NCI-H82 (cell line): ENCODE measurements around the gene DPH6.
"Not testable (repeated sequence)": the region's sequence is repeated elsewhere in the genome, so short reads cannot be mapped to it uniquely, and the experiment has no call there.

ENCODE experiments used
- DNase-seq: peaks from one replicate; lab custom pipeline; 2025; lab: John Stamatoyannopoulos, UW

DPH6 gene

DNA sequence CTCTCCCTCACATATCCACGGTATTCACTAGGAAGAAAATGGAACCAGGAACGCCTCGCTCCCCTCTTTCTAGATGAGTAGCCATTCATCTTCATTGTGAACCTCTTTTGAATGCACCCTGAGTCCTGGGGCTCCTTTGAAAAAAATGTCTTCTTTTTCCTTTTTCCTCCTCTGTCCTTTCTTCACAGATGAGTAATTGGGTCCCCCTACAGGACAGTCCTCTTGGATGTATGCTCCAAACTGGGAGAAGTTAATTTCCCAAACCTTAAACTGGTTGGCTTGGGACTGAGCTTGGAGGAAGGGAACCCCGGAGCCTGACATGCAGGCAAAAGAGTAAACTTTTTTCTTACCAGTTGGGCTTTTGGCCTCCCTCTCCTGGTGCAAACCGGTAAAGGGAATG, 108.8 kb downstream of the DPH6 start:
- no peak for DNase-seq

DNA sequence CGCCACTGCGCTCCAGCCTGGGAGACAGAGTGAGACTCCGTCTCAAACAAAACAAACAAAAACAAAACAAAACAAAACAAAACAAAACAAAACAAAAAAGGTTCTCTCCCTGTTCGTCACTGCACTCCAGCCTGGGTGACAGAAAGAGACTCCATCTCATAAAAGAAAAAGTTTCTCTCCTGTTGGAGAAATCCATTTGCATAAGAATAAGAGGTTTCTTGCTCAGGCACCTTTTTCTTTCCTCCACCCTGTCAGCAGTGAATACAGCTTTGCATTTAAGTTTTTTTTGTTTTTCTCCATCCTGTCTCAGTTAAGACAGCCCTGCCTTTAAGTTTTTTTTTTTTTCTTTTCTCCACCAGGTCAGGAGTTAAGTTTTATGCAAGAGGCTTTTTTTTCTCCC, 109.5 kb downstream of the DPH6 start:
- no peak for DNase-seq

DNA sequence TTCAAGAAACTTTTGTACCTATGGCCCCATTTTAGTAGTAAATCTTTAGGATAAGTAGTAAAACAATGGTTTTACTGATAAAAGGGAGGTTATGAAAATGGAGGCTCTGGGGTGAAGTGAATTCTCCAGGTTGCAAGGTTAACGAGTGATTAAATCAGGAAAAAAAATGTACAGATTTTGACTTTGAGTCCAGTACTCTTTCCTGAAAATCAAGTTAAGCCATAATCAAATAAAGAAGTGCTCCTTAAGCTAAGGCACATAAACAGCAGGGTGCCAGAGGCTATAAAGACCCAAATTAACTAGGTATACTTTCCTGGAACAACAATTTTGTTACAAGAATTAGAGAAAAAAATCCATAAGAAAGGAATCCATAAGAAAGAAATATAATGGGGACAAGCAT, 114.7 kb downstream of the DPH6 start:
- DNase-seq: no peak

DNA sequence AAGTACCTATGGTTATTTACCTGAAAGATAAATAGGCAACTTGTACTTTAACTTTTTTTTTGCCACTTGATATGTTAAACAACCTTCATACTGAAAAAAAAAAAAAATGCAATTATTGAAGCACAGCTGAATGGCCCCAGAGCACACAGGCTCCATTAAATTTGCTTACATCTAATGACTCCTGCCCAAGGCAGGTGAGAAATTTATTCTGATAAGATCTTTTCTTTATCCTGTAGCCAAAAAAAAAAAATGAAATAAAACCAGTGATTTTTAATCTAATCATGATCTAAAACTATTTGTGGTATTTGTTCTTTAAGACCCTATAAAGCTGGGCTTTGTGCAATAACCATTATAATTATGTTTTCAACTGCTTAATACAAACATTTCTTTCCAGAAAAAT, 115.7 kb downstream of the DPH6 start:
- DNase-seq: no peak

DNA sequence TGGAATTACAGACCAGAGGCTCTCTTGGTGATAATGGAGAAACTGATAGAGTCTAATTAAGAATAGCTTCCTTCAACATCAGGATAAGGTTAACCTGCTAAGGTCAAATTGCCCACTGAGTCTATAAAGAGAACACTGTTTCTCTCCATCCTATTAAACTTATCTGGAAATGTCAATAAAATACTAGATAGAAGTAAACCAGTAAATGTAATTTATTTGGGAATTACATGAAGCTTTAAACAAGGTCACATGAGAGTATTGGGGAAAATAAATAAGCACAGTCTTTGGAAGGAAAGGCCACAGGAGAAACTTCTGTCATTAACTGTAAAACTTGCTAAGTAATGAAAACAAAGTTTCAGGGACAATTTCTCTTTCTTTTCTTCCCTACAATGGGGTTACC, 118.5 kb downstream of the DPH6 start:
- no peak for DNase-seq

DNA sequence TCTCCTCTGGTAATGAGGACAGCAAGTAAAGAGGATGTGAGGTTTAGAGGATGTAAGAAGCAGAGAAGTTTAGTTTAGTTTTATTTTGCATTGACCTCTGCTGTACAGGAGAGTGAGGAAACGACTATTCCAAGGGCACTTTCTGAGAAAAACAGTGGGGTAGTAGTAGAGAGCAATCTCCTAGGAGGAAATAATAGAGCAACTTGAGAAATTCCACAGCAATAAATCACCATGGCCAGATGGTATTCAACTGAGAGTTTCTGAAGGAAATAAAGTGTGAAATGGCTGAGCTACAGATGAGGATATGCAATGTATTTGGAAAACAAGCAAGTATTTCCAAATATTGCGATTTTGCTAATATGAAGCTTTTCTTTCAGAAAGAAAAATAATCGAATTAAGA, 118.9 kb downstream of the DPH6 start:
- no peak for DNase-seq

DNA sequence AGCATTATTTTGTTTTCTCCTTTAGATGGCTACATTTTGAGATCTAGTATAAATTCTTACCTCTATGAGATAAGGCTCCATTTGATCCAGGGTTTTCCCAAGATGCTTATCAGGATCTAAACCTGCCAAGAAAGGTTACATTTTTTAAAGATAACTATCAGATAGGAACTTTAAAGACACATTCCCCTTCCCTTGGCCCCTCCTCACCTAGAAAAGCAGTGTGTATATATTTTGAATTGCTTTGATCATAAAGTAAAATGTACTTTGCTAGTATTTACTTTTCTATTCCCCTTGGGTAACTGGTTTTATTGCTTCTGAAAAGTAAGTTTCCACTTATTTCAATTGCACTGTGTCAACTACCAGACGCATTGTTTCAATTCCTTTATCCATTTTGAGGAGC, 135.2 kb downstream of the DPH6 start:
- DNase-seq: no peak

DNA sequence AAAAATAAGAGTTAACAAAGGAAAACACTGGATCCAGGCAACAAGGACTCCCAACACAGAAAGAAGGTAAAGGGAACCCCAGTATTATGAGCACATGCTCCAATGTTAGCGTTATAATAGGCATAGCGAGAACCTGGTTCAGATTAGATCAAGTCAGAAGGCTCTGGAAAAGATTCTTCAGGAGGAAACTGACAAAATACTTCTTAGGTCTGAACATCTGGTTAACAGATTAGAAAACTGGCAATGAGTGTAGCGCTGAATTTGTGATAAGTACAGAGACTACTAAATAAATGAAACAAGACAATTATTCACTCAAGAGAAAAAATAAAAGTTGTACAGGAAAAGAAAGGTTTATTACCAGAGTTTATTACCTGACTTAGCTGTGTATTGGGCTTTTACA, 146.1 kb downstream of the DPH6 start:
- no peak for DNase-seq

DNA sequence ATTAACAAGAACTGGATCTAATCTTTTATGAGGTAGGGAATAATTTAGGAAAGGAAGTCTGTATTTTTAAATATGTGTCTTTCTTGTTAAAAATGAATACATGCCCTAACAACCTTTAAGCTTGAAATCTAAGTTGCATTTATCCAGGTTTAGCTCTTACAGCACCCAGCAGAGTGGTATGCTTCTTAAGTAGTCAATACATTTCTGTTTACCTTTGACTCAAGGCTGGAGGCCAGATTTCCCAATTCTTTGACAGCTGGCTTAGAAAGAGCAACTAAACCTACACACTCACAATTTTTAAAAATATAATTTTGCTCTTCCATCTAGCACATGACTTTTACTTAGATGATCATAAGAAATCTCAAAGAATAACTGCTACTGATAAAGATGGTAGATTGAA, 148.9 kb downstream of the DPH6 start:
- DNase-seq: no peak

DNA sequence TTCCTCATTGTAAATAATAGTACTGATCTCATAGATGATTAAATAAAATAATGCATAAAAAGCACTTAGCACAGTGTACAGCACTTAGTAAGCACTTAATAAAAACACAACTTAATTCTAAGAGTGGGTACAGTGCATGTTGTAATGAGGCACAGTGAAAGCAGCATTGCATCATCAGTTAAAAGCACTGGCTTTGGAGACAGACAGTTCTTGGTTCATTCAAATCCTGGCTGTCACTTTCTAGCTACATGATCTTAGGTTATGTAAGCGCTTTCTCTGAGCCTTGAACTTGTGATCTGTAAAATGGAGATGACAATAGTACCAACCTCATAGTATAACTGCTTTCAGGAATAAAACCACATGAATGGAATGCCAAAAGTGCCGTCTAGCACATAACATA, 151.5 kb downstream of the DPH6 start:
- no peak for DNase-seq

DNA sequence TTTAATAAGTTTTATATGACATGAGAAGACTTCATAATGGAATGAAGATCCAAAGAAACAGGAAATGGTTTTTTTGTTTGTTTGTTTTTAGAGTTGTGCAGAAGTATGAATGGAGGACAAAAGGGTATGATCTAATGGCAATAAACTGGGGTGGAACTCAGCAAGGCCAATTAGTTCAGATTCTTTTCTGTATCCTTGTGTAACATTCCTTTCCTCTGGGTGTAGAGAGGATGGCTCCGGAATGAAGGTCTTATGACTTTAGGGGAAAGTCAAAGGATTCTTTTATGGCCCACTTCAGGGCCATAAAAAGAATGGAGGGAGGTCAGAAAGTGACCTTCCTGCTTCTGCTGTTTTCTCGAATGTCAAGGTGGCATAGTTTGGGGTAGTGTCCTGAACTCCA, 152.6 kb downstream of the DPH6 start:
- DNase-seq: no peak

DNA sequence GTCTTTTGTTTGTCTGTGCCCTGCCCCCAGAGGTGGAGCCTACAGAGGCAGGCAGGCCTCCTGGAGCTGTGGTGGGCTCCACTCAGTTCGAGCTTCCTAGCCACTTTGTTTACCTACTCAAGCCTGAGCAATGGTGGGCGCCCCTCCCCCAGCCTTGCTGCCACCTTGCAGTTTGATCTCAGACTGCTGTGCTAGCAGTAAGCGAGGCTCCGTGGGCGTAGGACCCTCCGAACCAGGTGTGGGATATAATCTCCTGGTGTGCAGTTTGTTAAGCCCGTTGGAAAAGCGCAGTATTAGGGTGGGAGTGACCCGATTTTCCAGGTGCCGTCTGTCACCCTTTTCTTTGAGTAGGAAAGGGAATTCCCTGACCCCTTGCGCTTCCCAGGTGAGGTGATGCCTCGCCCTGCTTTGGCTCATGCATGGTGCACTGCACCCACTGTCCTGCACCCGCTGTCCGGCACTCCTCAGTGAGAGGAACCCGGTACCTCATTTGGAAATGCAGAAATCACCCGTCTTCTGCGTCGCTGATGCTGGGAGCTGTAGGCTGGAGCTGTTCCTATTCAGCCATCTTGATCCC, 154.5 kb downstream of the DPH6 start:
- not testable (repeated sequence) for DNase-seq

DNA sequence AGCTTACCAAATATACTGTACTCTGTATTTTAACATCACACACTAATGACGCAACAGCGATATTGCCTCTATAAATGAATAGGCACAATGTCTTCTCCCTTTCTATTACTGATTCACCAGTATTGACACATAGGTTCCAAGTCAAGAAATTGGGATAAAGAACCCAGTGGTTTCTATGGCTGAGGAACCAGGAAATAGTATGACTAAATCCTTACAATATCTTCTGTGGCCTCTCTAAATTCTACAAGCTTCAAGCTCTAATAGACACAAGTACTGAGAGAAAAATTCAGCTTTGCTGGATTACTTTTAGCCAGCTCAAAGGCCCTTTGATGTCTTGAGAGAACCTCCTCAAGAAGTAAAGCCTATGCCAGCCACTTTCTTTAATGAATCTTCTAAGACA, 162.5 kb downstream of the DPH6 start:
- no peak for DNase-seq

DNA sequence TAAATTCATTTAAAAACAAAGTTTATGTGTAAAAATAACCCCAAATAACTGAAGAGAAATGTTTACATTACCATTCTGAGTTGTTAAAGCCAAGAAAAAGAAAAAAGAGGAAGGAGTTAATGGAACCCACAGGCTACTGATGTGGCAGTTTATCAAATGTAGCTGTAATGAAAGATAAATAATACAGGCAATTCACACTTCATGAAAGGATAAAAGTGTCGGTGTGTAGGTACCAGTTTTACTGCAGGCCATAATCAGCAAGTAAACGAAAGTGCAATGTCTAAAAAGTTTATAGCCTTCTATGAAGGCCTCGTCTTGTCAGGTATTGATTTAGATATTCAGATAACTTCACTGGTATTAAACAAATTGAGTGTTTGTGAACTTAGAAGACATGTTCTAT, 164.6 kb downstream of the DPH6 start:
- DNase-seq: no peak

DNA sequence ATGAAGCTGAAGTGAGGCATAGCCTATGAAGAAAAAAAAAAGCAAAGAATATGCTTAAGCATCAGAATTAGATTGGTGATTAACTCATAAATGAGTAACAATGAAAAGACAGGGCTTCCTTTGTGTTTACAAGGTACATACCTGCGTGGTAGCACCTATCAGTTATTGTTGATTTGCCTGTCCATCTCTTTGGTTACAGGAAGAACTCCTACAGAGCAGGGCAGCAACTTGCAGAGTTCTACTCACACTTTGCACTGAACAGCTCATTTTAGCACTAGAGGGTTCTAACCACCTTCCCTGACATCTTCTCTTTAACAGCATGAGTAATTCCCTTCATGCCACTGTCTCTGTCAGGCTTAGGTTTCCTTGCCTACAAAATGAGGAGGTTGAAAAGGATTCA, 166.0 kb downstream of the DPH6 start:
- DNase-seq: no peak

DNA sequence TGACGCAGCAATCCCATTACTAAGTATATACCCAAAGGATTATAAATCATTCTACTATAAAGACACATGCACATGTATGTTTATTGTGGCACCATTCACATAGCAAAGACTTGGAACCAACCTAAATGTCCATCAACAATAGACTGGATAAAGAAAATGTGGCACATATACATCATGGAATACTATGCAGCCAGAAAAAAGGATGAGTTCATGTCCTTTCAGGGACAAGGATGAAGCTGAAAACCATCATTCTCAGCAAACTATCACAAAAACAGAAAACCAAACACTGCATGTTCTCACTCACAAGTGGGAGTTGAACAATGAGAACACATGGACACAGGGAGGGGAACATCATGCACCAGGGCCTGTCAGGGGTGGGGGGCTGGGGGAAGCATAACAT, 167.5 kb downstream of the DPH6 start:
- not testable (repeated sequence) for DNase-seq

DNA sequence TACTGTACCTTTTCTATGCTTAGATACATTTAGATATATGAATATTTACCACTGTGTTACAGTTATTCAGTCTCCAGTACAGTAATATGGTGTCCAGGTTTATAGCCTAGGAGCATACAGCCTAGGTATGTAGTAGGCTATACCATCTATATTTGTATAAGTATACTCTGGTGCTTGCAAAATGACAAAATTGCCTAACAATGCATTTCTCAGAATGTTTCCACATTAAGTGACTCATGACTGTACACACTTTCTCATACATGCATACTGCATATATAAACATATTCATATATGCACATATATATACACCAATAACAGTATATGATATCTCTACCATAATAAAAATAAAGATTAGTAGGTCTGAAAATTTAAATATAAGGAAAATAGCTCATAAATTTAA, 169.3 kb downstream of the DPH6 start:
- no peak for DNase-seq

DNA sequence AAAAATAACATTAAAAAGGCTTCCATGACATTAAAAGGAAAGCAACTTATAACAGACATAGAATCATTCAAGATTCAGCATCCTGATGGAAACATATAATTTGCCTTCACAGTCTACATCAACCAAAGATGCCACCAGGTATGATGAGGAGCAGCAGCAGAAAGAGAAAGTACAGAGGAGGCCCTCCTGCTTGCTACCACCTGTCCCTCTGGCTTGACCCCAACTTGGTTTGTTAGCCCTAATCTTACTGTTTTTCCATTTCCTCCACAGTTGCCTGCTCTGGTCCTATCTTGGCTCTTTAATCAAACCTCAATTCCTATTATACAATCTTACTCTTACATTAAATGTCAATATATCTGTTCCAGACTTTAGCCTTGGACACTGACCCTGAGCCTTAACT, 171.3 kb downstream of the DPH6 start:
- no peak for DNase-seq

DNA sequence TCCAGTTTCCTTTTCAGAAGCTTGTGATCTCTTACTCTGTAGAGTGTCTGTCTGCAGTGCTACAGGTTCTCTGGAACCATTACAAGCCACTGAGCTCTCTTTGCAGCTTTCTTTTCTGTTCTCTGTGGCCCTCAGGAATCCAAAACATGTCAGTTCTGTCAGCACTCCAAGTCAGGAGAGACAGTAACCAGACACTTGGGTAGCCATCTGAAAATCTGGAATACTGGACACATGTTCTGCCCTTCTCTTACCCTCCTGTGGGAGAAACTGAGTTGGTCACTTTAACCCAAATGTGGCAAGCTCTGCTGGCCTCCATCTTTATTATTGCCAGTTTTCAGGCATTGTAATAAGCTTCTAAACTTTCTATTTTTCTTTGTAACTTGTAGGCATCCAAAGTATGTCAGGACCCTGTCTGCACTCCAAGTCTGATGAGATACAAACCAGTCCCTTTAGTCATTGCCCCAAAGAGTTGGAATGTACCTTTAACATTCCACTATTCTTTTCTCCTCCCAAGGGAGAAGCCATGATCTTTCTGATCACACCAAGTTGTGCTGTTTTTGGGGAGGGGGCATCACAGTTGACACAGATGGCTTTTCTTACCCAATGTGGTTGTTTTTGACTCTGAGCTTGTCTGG, 183.7 kb downstream of the DPH6 start:
- no peak for DNase-seq

DNA sequence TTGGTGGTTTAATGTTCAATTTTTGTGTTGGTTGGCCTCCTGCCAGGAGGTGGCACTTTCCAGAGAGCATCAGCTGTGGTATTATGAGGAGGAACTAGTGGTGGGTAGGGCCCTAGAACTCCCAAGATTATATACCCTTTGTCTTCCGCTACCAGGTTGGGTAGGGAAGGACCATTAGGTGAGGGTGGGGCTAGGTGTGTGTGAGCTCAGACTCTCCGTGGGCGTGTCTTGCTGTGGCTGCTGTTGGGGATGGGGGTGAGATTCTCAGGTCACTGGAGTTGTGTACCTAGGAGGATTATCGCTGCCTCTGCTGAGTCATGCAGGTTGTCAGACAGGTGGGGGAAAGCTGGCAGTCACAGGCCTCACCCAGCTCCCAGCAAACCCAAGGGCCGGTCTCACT, 187.1 kb downstream of the DPH6 start:
- no peak for DNase-seq

DNA sequence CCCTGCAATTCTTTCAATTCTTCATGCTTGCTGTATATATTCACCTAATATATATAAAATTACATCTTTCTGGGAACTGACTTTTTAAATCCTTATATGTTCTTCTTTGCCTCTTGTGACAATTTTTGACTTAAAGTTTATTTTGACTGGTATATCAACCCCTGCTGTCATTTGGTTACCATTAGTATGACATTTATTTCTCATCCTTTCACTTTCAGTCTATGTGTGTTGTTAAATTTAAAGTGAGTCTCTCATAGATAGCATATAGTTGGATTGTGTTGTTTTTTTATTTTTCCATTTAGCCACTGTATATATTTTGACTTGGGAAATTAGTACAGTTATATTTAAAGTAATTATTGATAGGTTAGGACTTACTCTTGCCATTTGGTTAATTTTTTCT, 194.9 kb downstream of the DPH6 start:
- DNase-seq: no peak

DNA sequence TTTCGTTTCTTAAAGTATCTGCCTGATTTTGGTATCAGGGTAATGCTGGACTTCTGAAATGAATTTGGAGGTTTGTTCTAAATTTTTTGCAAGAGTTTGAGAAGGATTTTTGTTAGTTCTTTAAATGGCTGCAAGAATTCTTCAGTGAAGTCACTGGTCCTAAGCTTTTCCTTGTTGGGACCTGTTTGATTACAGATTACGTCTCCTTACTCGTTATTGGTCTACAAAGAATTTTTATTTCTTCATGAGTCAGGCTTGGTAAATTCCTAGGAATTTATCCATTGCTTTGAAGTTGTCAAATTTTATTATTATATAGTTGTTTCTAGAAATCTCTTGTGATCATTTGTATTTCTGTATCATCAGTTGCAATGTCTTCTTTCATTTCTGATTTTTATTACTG, 196.0 kb downstream of the DPH6 start:
- no peak for DNase-seq

DNA sequence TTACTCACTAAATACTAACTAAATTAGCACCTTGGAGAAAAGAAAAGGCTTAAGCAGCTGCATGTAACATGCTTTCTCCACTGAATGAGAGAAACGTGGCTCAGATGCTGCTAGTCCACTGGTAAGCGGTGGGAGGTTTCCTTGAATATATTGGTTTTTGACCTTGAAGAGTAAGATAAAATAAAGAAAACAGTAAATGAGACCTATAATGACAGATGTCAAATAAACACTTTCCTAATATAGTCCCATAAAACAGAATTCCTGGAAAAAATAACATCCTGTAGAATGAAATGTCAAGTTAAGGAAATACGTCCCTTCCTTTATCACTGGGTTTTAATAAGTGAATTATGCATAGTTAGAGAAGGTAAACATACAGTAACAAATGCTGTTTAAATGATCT, 215.0 kb downstream of the DPH6 start:
- no peak for DNase-seq

DNA sequence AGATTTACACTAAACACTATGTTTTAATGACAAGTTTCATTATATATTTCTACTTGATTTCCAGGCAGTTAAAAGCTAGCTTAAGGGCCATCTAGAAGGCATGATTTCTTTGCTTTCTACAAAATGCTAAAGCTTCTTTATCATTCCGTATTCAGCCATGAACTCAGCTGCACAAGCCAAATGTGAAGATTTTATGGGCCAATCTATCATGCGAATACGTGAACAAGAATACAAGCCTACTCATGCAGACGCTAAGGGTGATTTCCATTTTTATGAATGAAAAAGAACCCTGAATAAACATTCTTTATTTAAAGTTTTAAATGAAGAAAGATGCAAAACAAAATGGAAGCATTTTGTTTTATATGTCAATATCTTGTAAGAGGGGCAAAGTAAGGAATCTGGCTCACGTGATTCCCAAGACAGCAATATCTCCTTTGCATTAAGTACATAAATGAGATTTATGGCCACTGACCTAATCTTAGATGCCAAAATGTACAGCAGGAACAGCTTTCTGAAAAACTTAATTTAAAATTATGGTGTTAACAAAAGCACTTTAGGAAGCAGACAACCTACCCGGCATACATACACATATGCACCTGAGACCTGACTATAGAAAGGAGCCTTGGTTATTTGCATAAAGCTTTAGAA, 215.8 kb downstream of the DPH6 start:
- DNase-seq: no peak
